ENCODE results near the gene OR2H1.

The OR2H1 gene

DNA sequence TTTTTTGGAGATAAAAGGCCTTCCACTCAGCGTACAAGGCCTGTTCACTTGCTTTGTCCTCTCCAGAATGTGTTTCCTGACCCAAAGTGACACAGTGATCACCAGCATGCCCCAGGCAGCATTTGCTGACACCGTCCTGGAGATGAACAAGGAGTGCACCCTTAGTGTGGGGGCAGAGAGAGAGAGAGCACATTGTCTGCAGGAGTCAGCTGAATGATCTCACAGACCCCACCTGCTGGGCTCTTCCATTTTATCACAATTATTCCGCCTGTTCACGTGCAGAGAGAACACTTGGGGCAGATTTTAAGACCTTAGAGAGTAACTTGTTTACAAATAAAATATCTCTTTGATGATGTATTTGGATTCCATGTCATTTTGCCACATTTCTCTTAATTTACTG, 53.2 kb downstream of the OR2H1 start:
- Mint-ChIP-seq H3K27me3 (peaks cover 5% of the 10 kb centered on the region), H3K9me3 (ENCODE audit: low read depth) (no peaks in the 10 kb centered on the region), H3K27ac (no peak overlapping the region), H3K36me3 (no peaks in the 10 kb centered on the region), H3K4me1 (ENCODE audit: low read depth) (peaks cover 2% of the 10 kb centered on the region), H3K4me3 (no peak overlapping the region)

DNA sequence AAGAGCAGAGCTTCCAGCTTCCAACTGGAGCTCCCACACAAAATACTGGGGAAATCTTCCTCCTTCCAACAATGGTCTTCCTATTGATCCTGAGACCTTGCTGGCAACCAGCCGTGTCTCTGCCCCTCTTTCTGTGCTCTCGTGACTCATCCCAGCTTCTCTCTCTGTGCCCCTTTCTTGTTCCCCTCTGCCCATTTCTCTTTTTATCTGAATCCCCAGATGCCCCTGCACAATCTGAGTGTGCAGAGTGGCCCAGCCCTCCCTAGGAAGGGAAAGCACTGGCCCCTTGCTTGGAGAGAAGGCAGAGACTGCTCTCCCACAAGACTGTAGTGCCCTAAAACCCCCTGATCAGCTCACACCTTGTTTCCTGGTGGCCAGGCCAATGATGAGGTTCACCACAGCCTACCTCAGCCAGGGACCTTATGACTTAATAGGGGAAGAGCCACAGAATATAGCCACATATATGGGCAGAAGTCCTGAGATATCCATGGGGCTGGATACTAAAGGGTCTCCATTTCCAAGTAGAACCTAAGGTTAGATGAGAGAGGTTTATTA, 53.9 kb downstream of the OR2H1 start:
- peaks cover 2% of the 10 kb centered on the region for H3K4me1 Mint-ChIP-seq (ENCODE audit: low read depth)
- H3K9me3 Mint-ChIP-seq (ENCODE audit: low read depth) = no peaks in the 10 kb centered on the region
- no peak overlapping the region for H3K27ac Mint-ChIP-seq
- H3K4me3 Mint-ChIP-seq = no peak overlapping the region
- H3K27me3 Mint-ChIP-seq = peaks cover 5% of the 10 kb centered on the region
- no peaks in the 10 kb centered on the region for H3K36me3 Mint-ChIP-seq

All from activated naive CD8-positive, alpha-beta T cell (primary cell).